ENCODE measurements around the gene CAT.

CAT gene

DNA sequence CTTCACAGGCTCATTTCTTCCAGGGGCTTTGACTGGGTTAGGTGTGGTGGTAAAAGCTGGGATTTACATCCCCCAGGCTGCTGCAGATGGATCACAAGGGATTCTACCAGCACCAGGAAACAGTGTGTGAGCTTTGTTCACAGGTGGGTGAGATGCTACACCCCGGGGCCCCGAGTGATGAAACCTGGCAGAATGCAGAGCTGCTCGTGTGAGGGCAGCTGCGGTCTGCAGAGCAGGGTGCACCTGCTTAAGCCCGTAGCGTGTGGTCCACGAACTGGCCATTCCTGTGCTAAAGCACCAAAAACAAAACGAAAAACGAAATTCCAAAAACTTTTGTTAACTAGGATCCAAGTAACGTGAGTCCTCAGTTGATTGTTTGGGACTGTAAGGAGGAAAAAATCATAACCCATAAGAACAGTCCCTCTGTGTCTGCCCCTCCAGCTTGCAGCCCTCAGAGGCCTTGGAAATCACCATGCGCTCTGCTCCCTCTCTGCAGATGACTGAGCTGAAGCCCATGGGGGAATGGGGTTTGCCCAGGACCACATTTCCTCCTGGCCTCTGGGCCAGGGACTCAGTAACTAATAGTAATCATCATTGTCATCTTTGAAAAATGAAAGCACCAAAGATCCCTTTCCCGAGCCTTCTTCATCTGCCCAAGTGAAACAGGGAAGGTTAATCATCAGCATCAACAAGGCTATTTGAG lies 50.3 kb downstream of the CAT start:
- no peaks in the 10 kb centered on the region for H3K36me3 ChIP-seq (ENCODE audit: insufficient read depth, low read length)
- no peaks in the 10 kb centered on the region for H3K9me2 ChIP-seq (replicated peaks; ENCODE audit: low read depth, low read length)
- no peak overlapping the region for H3K9ac ChIP-seq (ENCODE audit: low read depth, low read length, poor library complexity, severe bottlenecking)
- no peak overlapping the region for H2AFZ ChIP-seq (ENCODE audit: low read length)
- H3K27me3 ChIP-seq (ENCODE audit: insufficient read depth, low read length, poor library complexity, severe bottlenecking): no peaks in the 10 kb centered on the region
- no peak overlapping the region for H3K4me3 ChIP-seq (ENCODE audit: low read length, poor library complexity, severe bottlenecking)
- H3K79me2 ChIP-seq (ENCODE audit: insufficient read depth, low read length): no peaks in the 10 kb centered on the region
- no peaks in the 10 kb centered on the region for H3K9me3 ChIP-seq (ENCODE audit: insufficient read depth, low read depth, low read length)
- no peaks in the 10 kb centered on the region for H4K20me1 ChIP-seq (ENCODE audit: insufficient read depth, low read length, poor library complexity, severe bottlenecking)
- TF ChIP-seq, protein P1, sequence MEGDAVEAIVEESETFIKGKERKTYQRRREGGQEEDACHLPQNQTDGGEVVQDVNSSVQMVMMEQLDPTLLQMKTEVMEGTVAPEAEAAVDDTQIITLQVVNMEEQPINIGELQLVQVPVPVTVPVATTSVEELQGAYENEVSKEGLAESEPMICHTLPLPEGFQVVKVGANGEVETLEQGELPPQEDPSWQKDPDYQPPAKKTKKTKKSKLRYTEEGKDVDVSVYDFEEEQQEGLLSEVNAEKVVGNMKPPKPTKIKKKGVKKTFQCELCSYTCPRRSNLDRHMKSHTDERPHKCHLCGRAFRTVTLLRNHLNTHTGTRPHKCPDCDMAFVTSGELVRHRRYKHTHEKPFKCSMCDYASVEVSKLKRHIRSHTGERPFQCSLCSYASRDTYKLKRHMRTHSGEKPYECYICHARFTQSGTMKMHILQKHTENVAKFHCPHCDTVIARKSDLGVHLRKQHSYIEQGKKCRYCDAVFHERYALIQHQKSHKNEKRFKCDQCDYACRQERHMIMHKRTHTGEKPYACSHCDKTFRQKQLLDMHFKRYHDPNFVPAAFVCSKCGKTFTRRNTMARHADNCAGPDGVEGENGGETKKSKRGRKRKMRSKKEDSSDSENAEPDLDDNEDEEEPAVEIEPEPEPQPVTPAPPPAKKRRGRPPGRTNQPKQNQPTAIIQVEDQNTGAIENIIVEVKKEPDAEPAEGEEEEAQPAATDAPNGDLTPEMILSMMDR (conservative IDR thresholded peaks at IDR 0.05; ENCODE audit: low read length): no peak
- TF ChIP-seq EZH2phosphoT487 (IDR thresholded peaks at IDR 0.05; ENCODE audit: borderline replicate concordance): no peak
- H3K4me2 ChIP-seq (ENCODE audit: low read depth, low read length, poor library complexity, severe bottlenecking): no peak overlapping the region
- H3F3A ChIP-seq (ENCODE audit: low read depth): no peaks in the 10 kb centered on the region
- no peaks in the 10 kb centered on the region for H3K4me1 ChIP-seq (ENCODE audit: insufficient read depth, low read length, poor library complexity, severe bottlenecking)

DNA sequence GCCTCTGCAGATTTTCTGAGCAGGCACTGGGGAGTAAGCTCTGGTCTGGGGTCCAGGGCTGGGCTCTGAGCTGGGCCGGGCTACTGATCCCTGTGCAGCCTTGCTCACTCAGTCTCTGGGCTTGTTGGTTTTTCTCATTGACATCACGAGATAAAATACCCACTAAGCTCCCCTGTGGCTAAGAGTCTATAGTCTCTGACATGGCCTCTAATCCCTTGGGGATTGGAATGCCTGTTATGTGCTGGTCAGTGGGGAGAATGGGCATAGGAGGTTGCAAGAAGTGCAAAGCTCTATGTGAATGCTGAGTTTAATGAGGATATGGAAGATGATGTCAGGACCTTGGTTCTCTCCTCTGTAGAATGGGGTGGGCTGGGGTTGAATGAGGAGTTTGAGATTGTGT lies 51.6 kb downstream of the CAT start:
- H3K4me3 ChIP-seq (ENCODE audit: low read length, poor library complexity, severe bottlenecking): no peak overlapping the region
- no peaks in the 10 kb centered on the region for H3K27me3 ChIP-seq (ENCODE audit: insufficient read depth, low read length, poor library complexity, severe bottlenecking)
- TF ChIP-seq, protein P1 (conservative IDR thresholded peaks at IDR 0.05; ENCODE audit: low read length): no peak
- no peak for TF ChIP-seq EZH2phosphoT487 (IDR thresholded peaks at IDR 0.05; ENCODE audit: borderline replicate concordance)
- H3K36me3 ChIP-seq (ENCODE audit: insufficient read depth, low read length): no peaks in the 10 kb centered on the region
- no peaks in the 10 kb centered on the region for H4K20me1 ChIP-seq (ENCODE audit: insufficient read depth, low read length, poor library complexity, severe bottlenecking)
- no peaks in the 10 kb centered on the region for H3K9me3 ChIP-seq (ENCODE audit: insufficient read depth, low read depth, low read length)
- no peaks in the 10 kb centered on the region for H3K4me1 ChIP-seq (ENCODE audit: insufficient read depth, low read length, poor library complexity, severe bottlenecking)
- no peak overlapping the region for H2AFZ ChIP-seq (ENCODE audit: low read length)
- no peaks in the 10 kb centered on the region for H3F3A ChIP-seq (ENCODE audit: low read depth)
- H3K9me2 ChIP-seq (replicated peaks; ENCODE audit: low read depth, low read length): no peaks in the 10 kb centered on the region
- no peak overlapping the region for H3K9ac ChIP-seq (ENCODE audit: low read depth, low read length, poor library complexity, severe bottlenecking)
- H3K4me2 ChIP-seq (ENCODE audit: low read depth, low read length, poor library complexity, severe bottlenecking): no peak overlapping the region
- no peaks in the 10 kb centered on the region for H3K79me2 ChIP-seq (ENCODE audit: insufficient read depth, low read length)

DNA sequence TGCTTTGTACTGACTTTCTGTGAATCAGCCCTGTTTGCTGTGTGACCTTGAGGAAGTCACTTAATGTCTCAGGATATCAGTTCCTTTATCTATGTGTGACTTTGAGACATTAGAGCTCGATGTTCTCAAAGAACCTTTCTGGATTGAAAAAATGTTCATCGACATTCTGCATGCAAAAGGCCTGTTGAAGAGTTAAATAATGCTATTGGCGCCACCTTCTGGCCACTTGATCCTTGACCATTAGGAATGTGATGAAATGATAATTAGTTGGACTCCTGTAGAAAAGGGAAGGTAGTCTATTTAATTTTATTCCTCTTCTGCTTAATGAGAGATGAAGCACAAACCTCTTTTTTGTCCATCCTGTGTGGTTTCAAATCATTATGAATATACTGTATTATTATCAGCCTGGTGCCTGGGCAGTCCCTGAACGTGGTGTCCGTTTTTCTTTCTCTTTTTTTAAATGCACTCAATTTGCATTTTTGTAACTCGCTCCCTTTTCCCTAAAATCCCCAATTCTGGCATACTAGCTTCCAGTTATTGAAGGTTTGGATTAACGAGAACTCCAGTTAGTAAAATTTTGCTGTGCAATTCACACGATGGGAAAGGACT lies 54.2 kb downstream of the CAT start:
- Histone ChIP-seq H3K27me3 (ENCODE audit: insufficient read depth, low read length, poor library complexity, severe bottlenecking) (no peaks in the 10 kb centered on the region), H3K4me2 (ENCODE audit: low read depth, low read length, poor library complexity, severe bottlenecking) (no peak overlapping the region)

More for the DNA sequence above, 54.2 kb downstream of the CAT start:
- Histone ChIP-seq H3K4me1 (ENCODE audit: insufficient read depth, low read length, poor library complexity, severe bottlenecking) (no peaks in the 10 kb centered on the region), H3K79me2 (ENCODE audit: insufficient read depth, low read length) (no peaks in the 10 kb centered on the region), H3F3A (ENCODE audit: low read depth) (no peaks in the 10 kb centered on the region), H2AFZ (ENCODE audit: low read length) (no peak overlapping the region), H3K36me3 (ENCODE audit: insufficient read depth, low read length) (no peaks in the 10 kb centered on the region), H3K9me3 (ENCODE audit: insufficient read depth, low read depth, low read length) (no peaks in the 10 kb centered on the region), H4K20me1 (ENCODE audit: insufficient read depth, low read length, poor library complexity, severe bottlenecking) (no peaks in the 10 kb centered on the region), H3K9me2 (replicated peaks; ENCODE audit: low read depth, low read length) (no peaks in the 10 kb centered on the region), H3K4me3 (ENCODE audit: low read length, poor library complexity, severe bottlenecking) (no peak overlapping the region), H3K9ac (ENCODE audit: low read depth, low read length, poor library complexity, severe bottlenecking) (no peak overlapping the region)
- TF ChIP-seq, protein P1 (conservative IDR thresholded peaks at IDR 0.05; ENCODE audit: low read length): peak; percentile 86
- TF ChIP-seq EZH2phosphoT487 (IDR thresholded peaks at IDR 0.05; ENCODE audit: borderline replicate concordance): no peak
